A549 (cell line): ENCODE measurements around the gene SH3PXD2B. TPM values are rescaled to one million over a fixed set of nuclear protein-coding genes. Genes with fewer than 3 reads are reported as not detected.

Experiments used
- ATAC-seq, 2 experiments: fragments of 200-7000 bp in 1 of 2; fragments of >200 bp in 1 of 2; cut with Nextera tagmentation in 1 of 2; cut with Tn5 transposase in 1 of 2; 3 replicates each; pipeline versions ENCODE4 v1.8.0 to v1.9.1; 2018 to 2020; ENCODE audit warnings: mild to moderate bottlenecking in 1 of 2, moderate library complexity in 1 of 2
- CTCF ChIA-PET: fragments of 300-600 bp; sonication (Branson Sonifier 250); formaldehyde crosslinking; extraction: SDS; loops from one replicate; lab custom pipeline; 2021; ENCODE audit warnings: antibody characterized with exemption, inconsistent platforms; lab: Yijun Ruan, JAX
- POLR2A ChIA-PET: fragments of 350-600 bp; formaldehyde crosslinking; extraction: SDS; loops from one replicate; lab custom pipeline; 2021; ENCODE audit warnings: antibody characterized with exemption, inconsistent platforms; lab: Yijun Ruan, JAX
- DNase-seq, 2 experiments: peaks; one replicate each; pipeline versions ENCODE4 v3.0.0 to v3.0.0-alpha.2; 2011 to 2016; ENCODE audit warnings: low read depth in 1 of 2, low spot score in 1 of 2
- FAIRE-seq: peaks from 2 replicates; lab custom pipeline; 2011; peaks lifted over from hg19 to GRCh38; lab: Jason Lieb, UNC
- H3K27ac ChIP-seq, 2 experiments: fragments of >200 bp; sonication (Bioruptor Twin); formaldehyde crosslinking; 3 replicates each; pipeline ENCODE4 v1.5.1; 2016 to 2017
- H3K4me1 ChIP-seq: fragments of >200 bp; sonication (Bioruptor Twin); formaldehyde crosslinking; 3 replicates; pipeline ENCODE4 v1.6.1; 2016
- H3K4me2 ChIP-seq: fragments of >200 bp; sonication (Bioruptor Twin); formaldehyde crosslinking; 3 replicates; pipeline ENCODE4 v1.6.1; 2016
- H3K4me3 ChIP-seq: fragments of >200 bp; sonication (Bioruptor Twin); formaldehyde crosslinking; 3 replicates; pipeline ENCODE4 v1.5.1; 2016
- H3K9me3 ChIP-seq: fragments of >200 bp; sonication (Bioruptor Twin); formaldehyde crosslinking; 3 replicates; pipeline ENCODE4 v1.6.1; 2016
- CHD2 ChIP-seq: fragments of 150-350 bp; IDR thresholded peaks from 2 replicates; pipeline ENCODE4 v1.6.1; 2014; ENCODE audit warnings: low read length; ENCODE audit not compliant: partially characterized antibody
- FOSL2 ChIP-seq, 2 experiments: fragments of 450-650 bp in 1 of 2; fragments of >200 bp in 1 of 2; sonication (Bioruptor Twin) in 1 of 2; formaldehyde crosslinking; IDR thresholded peaks; 2 replicates each; pipeline versions ENCODE4 v1.5.0 to v1.6.1; 2016 to 2020; ENCODE audit warnings: mild to moderate bottlenecking in 1 of 2, moderate library complexity in 1 of 2
- HEYL ChIP-seq: fragments of 250-450 bp; sonication (Bioruptor Pico); IDR thresholded peaks from 2 replicates; pipeline ENCODE4 v1.8.0; 2021; ENCODE audit warnings: mild to moderate bottlenecking, moderate library complexity
- JUN ChIP-seq, 2 experiments: fragments of >200 bp; sonication (Bioruptor Twin); formaldehyde crosslinking; IDR thresholded peaks; 2 replicates in 1 of 2; 3 replicates in 1 of 2; pipeline ENCODE4 v1.6.1; 2016 to 2017
- JUNB ChIP-seq: fragments of >200 bp; sonication (Bioruptor Twin); formaldehyde crosslinking; IDR thresholded peaks from 2 replicates; pipeline ENCODE4 v1.6.1; 2016
- KDM1A ChIP-seq: fragments of 200-600 bp; sonication (generic); IDR thresholded peaks from 2 replicates; pipeline ENCODE4 v1.6.1; 2016; ENCODE audit warnings: low read depth, mild to moderate bottlenecking
- MAFK ChIP-seq: fragments of 450-650 bp; IDR thresholded peaks from 2 replicates; pipeline ENCODE4 v1.6.1; 2014; ENCODE audit not compliant: partially characterized antibody
- NFE2L2 ChIP-seq: fragments of 150-350 bp; conservative IDR thresholded peaks from 2 replicates; pipeline ENCODE4 v1.6.1; 2014; ENCODE audit warnings: low read length
- NPAS2 ChIP-seq: fragments of 250-450 bp; sonication (Bioruptor Pico); IDR thresholded peaks from 2 replicates; pipeline ENCODE4 v1.8.0; 2022; ENCODE audit warnings: mild to moderate bottlenecking, moderate library complexity, borderline replicate concordance
- PBX3 ChIP-seq: IDR thresholded peaks from 2 replicates; pipeline ENCODE4 v1.6.1; 2012
- PHF8 ChIP-seq: fragments of 200-600 bp; sonication (generic); IDR thresholded peaks from 2 replicates; pipeline ENCODE4 v1.6.1; 2016; ENCODE audit warnings: low read depth, mild to moderate bottlenecking, antibody characterized with exemption, moderate library complexity, borderline replicate concordance
- POLR2AphosphoS2 ChIP-seq: conservative IDR thresholded peaks from 2 replicates; pipeline ENCODE4 v1.6.1; 2012; ENCODE audit warnings: low read length, improper control_type of control experiment, inconsistent platforms
- TP53 ChIP-seq: fragments of 250-450 bp; sonication (Bioruptor Pico); IDR thresholded peaks from 2 replicates; pipeline ENCODE4 v1.5.0; 2021; ENCODE audit warnings: mild to moderate bottlenecking, moderate library complexity
- ZC3H11A ChIP-seq: fragments of 450-650 bp; IDR thresholded peaks from 2 replicates; pipeline ENCODE4 v1.6.1; 2014; ENCODE audit warnings: antibody characterized with exemption, mild to moderate bottlenecking
- ZNF302 ChIP-seq: fragments of 250-450 bp; sonication (Bioruptor Pico); IDR thresholded peaks from 2 replicates; pipeline ENCODE4 v1.9.0; 2021; ENCODE audit warnings: inconsistent platforms, mild to moderate bottlenecking, moderate library complexity
- WGBS: methylation state at CpG from one replicate; pipeline ENCODE4 v1.1.6; 2017; ENCODE audit errors: missing lambda C conversion rate; 5-methylcytosine and 5-hydroxymethylcytosine counted together
- polyA plus RNA-seq, 4 experiments: library from polyadenylated mRNA; depleted of rRNA in 3 of 4; stranded (reverse); fragments of >200 nt; fragmentation: RNase III in 1 of 4; extraction: RNeasy Plus Mini Kit Qiagen cat#74134 plus additional on column Dnase treatment in 1 of 4; gene quantifications; 2 replicates in 3 of 4; 3 replicates in 1 of 4; pipeline ENCODE4 v1.2.3, GENCODE V29; 2011 to 2017

SH3PXD2B gene
- polyA plus RNA-seq, 2 of the 4 experiments (the other 2 are of a cell fraction) = 15.1 to 15.5 TPM

GRCh38 chr5:172404746-172405145, 49.6 kb downstream of the SH3PXD2B start:
- Histone ChIP-seq H3K9me3 (no peaks in the 10 kb centered on the region), H3K4me3 (no peak overlapping the region), H3K4me2 (no peak overlapping the region), H3K4me1 (peaks cover 9% of the 10 kb centered on the region; the same call in 1 of the 3 replicates), H3K27ac (no peak overlapping the region)
- ATAC-seq (no peak), FAIRE-seq (no peak), DNase-seq (no peak)
- TF ChIP-seq KDM1A (0 out of 2 replicates have a peak, but pooled peaks have one; percentile 44), POLR2AphosphoS2 (no peak)
- WGBS = 92% methylated on average over 4 of the region's 4 CpGs
- POLR2A ChIA-PET = no interaction called here
- CTCF ChIA-PET = interaction anchor here (0.8 to 2.9 kb wide), 6 partner anchors 10 to 302 kb away, joined by 3 to 16 read pairs (median 3); no protein-coding TSS in a partner anchor

GRCh38 chr5:172403817-172404216, 50.5 kb downstream of the SH3PXD2B start:
- ChIA-PET CTCF (interaction anchor here (0.6 to 2.9 kb wide), 5 partner anchors 11 to 697 kb away, joined by 3 to 16 read pairs (median 3); no protein-coding TSS in a partner anchor), POLR2A (interaction anchor here (0.6 kb wide), 1 partner anchor 96 kb away, joined by 3 read pairs; no protein-coding TSS in a partner anchor)
- no peak overlapping the region for H3K4me3 ChIP-seq
- DNase-seq = no peak
- TF ChIP-seq JUNB (no peak), CHD2 (no peak), NFE2L2 (no peak), ZNF302 (CRISPR knock-in tag) (no peak), NPAS2 (CRISPR knock-in tag) (no peak), HEYL (CRISPR knock-in tag) (no peak), ZC3H11A (no peak), JUN (IDR thresholded peaks at IDR 0.05) (no peak), PBX3 (no peak), FOSL2 (IDR thresholded peaks at IDR 0.05) (no peak), FOSL2 (CRISPR knock-in tag; IDR thresholded peaks at IDR 0.05) (no peak)
- no peaks in the 10 kb centered on the region for H3K9me3 ChIP-seq
- no peak for ATAC-seq
- peaks cover 9% of the 10 kb centered on the region; the same call in 1 of the 3 replicates for H3K4me1 ChIP-seq
- 92% methylated on average over 7 of the region's 7 CpGs for WGBS
- no peak for FAIRE-seq
- no peak overlapping the region for H3K27ac ChIP-seq
- H3K4me2 ChIP-seq = no peak overlapping the region

GRCh38 chr5:172403189-172403796, 51.0 kb downstream of the SH3PXD2B start:
- ATAC-seq = no peak
- H3K4me1 ChIP-seq = peaks cover 8% of the 10 kb centered on the region; the same call in 1 of the 3 replicates
- no peak for TF ChIP-seq PHF8
- TF ChIP-seq TP53 (CRISPR knock-in tag) = no peak
- peak; percentile 91 for TF ChIP-seq MAFK
- no peak for TF ChIP-seq PBX3
- TF ChIP-seq, all 56 proteins: peak for 1
- Histone ChIP-seq H3K27ac (0 out of 6 replicates have a peak overlapping the region, but pooled peaks of 1 of the 2 experiments have one; percentile 15), H3K4me2 (no peak overlapping the region), H3K9me3 (no peaks in the 10 kb centered on the region), H3K4me3 (no peak overlapping the region)
- DNase-seq = no peak
- 95% methylated on average over 9 of the region's 11 CpGs for WGBS
- POLR2A ChIA-PET = interaction anchor here (0.6 kb wide), 1 partner anchor 97 kb away, joined by 3 read pairs; no protein-coding TSS in a partner anchor
- CTCF ChIA-PET = interaction anchor here (0.6 kb wide), 1 partner anchor 697 kb away, joined by 3 read pairs; no protein-coding TSS in a partner anchor
- no peak for FAIRE-seq
